DND-41 (cell line): Measurements from ENCODE around the gene CGB2.
"Not testable (repeated sequence)": the region's sequence is repeated elsewhere in the genome, so short reads cannot be mapped to it uniquely, and the experiment has no call there.

Source experiments
- ATAC-seq: fragments of 200-7000 bp; cut with Tn5 transposase; 3 replicates; pipeline ENCODE4 v1.9.1; 2021; ENCODE audit warnings: low read depth; ENCODE audit not compliant: insufficient read depth
- DNase-seq: peaks from one replicate; pipeline ENCODE4 v3.0.0-alpha.2; 2020
- H2AFZ ChIP-seq: 2 replicates; pipeline ENCODE4 v1.6.0; 2012; ENCODE audit warnings: low read depth, low read length
- H3K27ac ChIP-seq: 2 replicates; pipeline ENCODE4 v1.5.1; 2012; ENCODE audit warnings: low read length, inconsistent platforms
- H3K27me3 ChIP-seq: fragments of 200-600 bp; sonication (generic); 2 replicates; pipeline ENCODE4 v1.6.0; 2012; ENCODE audit warnings: low read length, mild to moderate bottlenecking, inconsistent platforms; ENCODE audit not compliant: insufficient read depth, poor library complexity
- H3K36me3 ChIP-seq: 2 replicates; pipeline ENCODE4 v1.5.1; 2012; ENCODE audit warnings: low read length, inconsistent platforms; ENCODE audit not compliant: insufficient read depth
- H3K4me1 ChIP-seq: 2 replicates; pipeline ENCODE4 v1.5.1; 2012; ENCODE audit warnings: mild to moderate bottlenecking, low read length; ENCODE audit not compliant: insufficient read depth
- H3K4me2 ChIP-seq: 2 replicates; pipeline ENCODE4 v1.6.0; 2012; ENCODE audit warnings: mild to moderate bottlenecking, moderate library complexity, low read length, inconsistent platforms; ENCODE audit not compliant: insufficient read depth
- H3K4me3 ChIP-seq, 2 experiments: fragments of 200-600 bp in 1 of 2; shearing (Covaris generic) in 1 of 2; 2 replicates each; pipeline ENCODE4 v1.5.1; 2012 to 2016; ENCODE audit warnings: inconsistent platforms in 2 of 2, low read length in 2 of 2, mild to moderate bottlenecking in 2 of 2, low read depth in 1 of 2, moderate library complexity in 1 of 2
- H3K79me2 ChIP-seq: 2 replicates; pipeline ENCODE4 v1.6.0; 2012; ENCODE audit warnings: low read length, inconsistent platforms; ENCODE audit not compliant: insufficient read depth
- H3K9ac ChIP-seq: 2 replicates; pipeline ENCODE4 v1.6.0; 2012; ENCODE audit warnings: low read depth, mild to moderate bottlenecking, inconsistent platforms, low read length, moderate library complexity
- H3K9me3 ChIP-seq: 2 replicates; pipeline ENCODE4 v1.5.1; 2012; ENCODE audit warnings: low read length, moderate library complexity, mild to moderate bottlenecking, inconsistent platforms; ENCODE audit not compliant: insufficient read depth, severe bottlenecking
- H4K20me1 ChIP-seq: 2 replicates; pipeline ENCODE4 v1.6.0; 2012; ENCODE audit warnings: low read length; ENCODE audit not compliant: insufficient read depth
- CTCF ChIP-seq: IDR thresholded peaks from 2 replicates; pipeline ENCODE4 v1.5.1; 2012; ENCODE audit warnings: borderline replicate concordance, low read length, moderate library complexity, mild to moderate bottlenecking; ENCODE audit not compliant: poor library complexity, severe bottlenecking; ENCODE audit errors: extremely low read depth

Gene CGB2

DNA sequence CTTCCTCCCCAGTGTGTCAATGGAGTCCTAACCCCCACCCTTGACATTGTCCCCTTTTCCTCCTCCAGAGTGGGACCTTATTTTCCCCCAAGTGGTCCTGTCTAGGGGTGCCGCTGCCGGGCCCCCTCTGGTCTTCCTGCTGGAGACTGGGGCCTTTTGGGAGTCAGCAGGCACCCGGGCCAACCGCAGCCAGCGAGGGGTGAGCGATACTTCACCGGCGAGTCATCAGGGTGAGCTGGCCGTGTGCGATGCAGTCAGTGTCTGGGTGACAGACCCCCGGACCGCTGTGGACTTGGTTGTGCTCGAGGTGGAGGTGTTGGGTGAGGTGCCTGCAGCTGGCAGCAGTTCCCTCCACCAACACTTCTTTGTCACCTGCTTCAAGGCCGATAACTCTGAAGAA lies 1.9 kb upstream of the CGB2 start:
- not testable (repeated sequence) for H3K27ac ChIP-seq, H3K9me3 ChIP-seq, H3K79me2 ChIP-seq, H3K4me1 ChIP-seq, H3K36me3 ChIP-seq, H2AFZ ChIP-seq, H3K9ac ChIP-seq, ATAC-seq, H4K20me1 ChIP-seq, H3K4me2 ChIP-seq, H3K4me3 ChIP-seq, H3K27me3 ChIP-seq, DNase-seq

- H3K4me2 ChIP-seq, H3K36me3 ChIP-seq, H3K4me1 ChIP-seq, ATAC-seq, H3K4me3 ChIP-seq, H3K9me3 ChIP-seq, H2AFZ ChIP-seq, H3K27ac ChIP-seq, DNase-seq, H4K20me1 ChIP-seq, H3K79me2 ChIP-seq, H3K27me3 ChIP-seq, H3K9ac ChIP-seq: not testable (repeated sequence)
Observed at GRCh38 chr19:49030323-49030722, 1.4 kb upstream of the CGB2 start.

- peak; percentile 69 for TF ChIP-seq CTCF
- not testable (repeated sequence) for H3K9ac ChIP-seq, H2AFZ ChIP-seq, H3K4me3 ChIP-seq, H3K27ac ChIP-seq, H3K27me3 ChIP-seq, H3K4me2 ChIP-seq, H3K4me1 ChIP-seq, H3K36me3 ChIP-seq, H3K9me3 ChIP-seq, H4K20me1 ChIP-seq, H3K79me2 ChIP-seq
- peak; percentile 45; the same call in 1 of the 3 replicates for ATAC-seq
- DNase-seq: peak; percentile 54
Observed at GRCh38 chr19:49036815-49037214, 5.1 kb downstream of the CGB2 start, which contains the start of gene CGB1. Gene CGB1, minus strand, starts transcription at chr19:49036895. Its CDS starts 184 bp downstream, at chr19:49036711.

DNA sequence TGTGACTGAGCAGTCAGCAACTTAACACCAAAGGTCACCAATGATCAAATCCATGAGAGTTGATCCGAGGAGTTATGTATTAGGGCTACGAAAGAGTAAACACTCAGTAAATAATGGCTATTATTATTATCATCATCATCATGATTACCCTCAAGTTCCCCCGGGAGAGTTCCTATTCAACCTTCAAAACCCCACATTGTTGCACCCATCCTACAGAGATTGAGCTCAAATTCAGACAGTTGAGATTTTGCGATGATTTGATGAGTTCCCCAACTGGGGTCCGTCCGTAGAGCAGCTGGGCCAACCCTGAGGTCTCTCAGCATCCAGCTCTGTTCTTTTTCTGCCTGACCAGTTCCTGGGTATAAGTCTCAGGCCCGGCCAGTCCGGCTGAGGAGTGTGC lies 6.4 kb downstream of the CGB2 start:
- H4K20me1 ChIP-seq, H3K4me3 ChIP-seq, H3K27me3 ChIP-seq, H3K9me3 ChIP-seq, ATAC-seq, H2AFZ ChIP-seq, DNase-seq, H3K4me1 ChIP-seq, H3K9ac ChIP-seq, H3K27ac ChIP-seq, H3K36me3 ChIP-seq, H3K4me2 ChIP-seq, H3K79me2 ChIP-seq: not testable (repeated sequence)

- not testable (repeated sequence) for H3K4me1 ChIP-seq, H3K9ac ChIP-seq, H2AFZ ChIP-seq, H4K20me1 ChIP-seq, H3K4me3 ChIP-seq, H3K27ac ChIP-seq, H3K4me2 ChIP-seq, H3K9me3 ChIP-seq, H3K79me2 ChIP-seq, DNase-seq, H3K36me3 ChIP-seq, H3K27me3 ChIP-seq, ATAC-seq
Observed at GRCh38 chr19:49038557-49039276, 7.0 kb downstream of the CGB2 start.

DNA sequence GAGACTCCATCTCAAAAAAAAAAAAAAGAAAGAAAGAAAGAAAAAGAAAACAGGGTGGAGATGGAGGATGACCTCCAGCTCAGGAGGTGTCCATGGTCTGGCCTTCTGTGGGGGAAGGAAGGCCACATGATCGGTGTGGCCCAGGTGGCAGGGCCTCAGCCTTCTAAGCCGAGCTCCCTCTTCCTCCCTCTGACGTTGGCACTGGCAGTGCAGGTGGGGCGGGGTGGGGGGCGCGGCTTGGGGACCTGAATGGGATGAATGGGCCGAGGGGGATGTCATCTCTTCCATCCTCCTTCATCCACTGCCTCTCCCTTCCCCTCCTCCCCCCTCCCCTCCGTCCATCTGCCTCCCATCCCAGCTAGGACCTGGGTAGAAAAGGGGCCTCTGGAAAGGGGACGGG lies 8.0 kb downstream of the CGB2 start:
- not testable (repeated sequence) for DNase-seq

More for the DNA sequence above, 8.0 kb downstream of the CGB2 start:
- not testable (repeated sequence) for H3K9ac ChIP-seq, H3K79me2 ChIP-seq, H4K20me1 ChIP-seq, ATAC-seq, H3K4me3 ChIP-seq, H3K36me3 ChIP-seq, H3K9me3 ChIP-seq, H3K4me1 ChIP-seq, H3K27me3 ChIP-seq, H3K4me2 ChIP-seq, H3K27ac ChIP-seq, H2AFZ ChIP-seq
